ENCODE results near the gene CFAP100.

DNA sequence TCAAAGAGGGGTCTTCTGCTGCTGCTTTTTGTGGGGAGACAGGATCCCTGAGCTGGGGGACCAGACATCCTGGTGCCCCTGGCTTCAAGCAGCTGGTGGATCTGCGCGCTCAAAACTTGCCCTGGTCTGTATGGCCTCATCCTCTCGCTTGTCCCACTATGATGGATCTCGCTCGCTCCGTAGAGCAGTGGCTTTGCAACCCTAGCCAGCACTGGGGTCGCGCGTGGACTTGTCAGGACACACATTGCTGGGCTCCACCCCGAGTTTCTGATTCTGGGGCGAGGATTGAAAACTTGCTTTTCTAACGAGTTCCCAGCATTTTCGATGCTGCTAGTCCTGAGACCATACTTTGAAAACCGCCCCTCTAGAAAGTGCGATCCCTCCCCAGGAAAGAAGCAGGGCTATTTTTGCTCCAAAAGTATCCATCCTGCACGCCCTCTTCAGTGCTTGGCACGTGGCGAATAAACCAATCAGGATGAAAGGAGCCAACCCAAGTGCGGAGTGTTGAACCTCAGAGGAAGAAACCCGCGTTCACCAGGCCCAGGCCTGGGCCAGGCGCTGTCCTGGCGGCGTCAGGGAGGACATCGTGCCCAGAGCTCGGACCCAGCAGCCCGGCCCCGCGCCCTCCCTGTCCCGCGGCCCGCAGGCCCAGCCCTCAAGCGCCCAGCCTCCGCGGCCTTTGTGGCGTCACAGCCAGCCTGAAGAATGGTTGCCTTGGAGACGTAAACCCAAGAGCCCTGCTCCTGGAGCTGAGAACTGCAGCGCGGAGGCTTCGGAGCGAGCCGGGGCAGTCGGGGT, at the start of gene CFAP100:
- TF ChIP-seq, protein P1, sequence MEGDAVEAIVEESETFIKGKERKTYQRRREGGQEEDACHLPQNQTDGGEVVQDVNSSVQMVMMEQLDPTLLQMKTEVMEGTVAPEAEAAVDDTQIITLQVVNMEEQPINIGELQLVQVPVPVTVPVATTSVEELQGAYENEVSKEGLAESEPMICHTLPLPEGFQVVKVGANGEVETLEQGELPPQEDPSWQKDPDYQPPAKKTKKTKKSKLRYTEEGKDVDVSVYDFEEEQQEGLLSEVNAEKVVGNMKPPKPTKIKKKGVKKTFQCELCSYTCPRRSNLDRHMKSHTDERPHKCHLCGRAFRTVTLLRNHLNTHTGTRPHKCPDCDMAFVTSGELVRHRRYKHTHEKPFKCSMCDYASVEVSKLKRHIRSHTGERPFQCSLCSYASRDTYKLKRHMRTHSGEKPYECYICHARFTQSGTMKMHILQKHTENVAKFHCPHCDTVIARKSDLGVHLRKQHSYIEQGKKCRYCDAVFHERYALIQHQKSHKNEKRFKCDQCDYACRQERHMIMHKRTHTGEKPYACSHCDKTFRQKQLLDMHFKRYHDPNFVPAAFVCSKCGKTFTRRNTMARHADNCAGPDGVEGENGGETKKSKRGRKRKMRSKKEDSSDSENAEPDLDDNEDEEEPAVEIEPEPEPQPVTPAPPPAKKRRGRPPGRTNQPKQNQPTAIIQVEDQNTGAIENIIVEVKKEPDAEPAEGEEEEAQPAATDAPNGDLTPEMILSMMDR (IDR thresholded peaks at IDR 0.05) = no peak
- TF ChIP-seq POLR2A (IDR thresholded peaks at IDR 0.05) = no peak
